Gastrocnemius medialis (tissue), 4 donors: ENCODE results near the gene FBLN1. TPM values are rescaled to one million over a fixed set of nuclear protein-coding genes. Genes with fewer than 3 reads are reported as not detected.

Experiments
- ATAC-seq, 2 donors: fragments of 150-250 bp; one replicate each; pipeline ENCODE4 v1.9.1; 2016
- DNase-seq, 2 donors: peaks; one replicate each; pipeline ENCODE4 v3.0.0-alpha.2; 2019
- H3K27ac ChIP-seq, 4 donors: fragments of 200-600 bp; sonication (generic); 1 replicate in 1 of 4; 2 replicates in 3 of 4; pipeline ENCODE4 v1.5.1; 2016 to 2018; ENCODE audit warnings: mild to moderate bottlenecking in 2 of 4, moderate library complexity in 1 of 4
- H3K27me3 ChIP-seq, 3 donors: fragments of 200-600 bp; sonication (generic) in 2 of 3; 1 replicate in 1 of 3; 2 replicates in 2 of 3; pipeline versions ENCODE4 v1.5.1 to v1.6.0; 2016 to 2019; ENCODE audit warnings: mild to moderate bottlenecking in 1 of 3, moderate library complexity in 1 of 3
- H3K36me3 ChIP-seq, 2 donors: fragments of 200-600 bp; sonication (generic) in 1 of 2; one replicate each; pipeline ENCODE4 v1.5.1; 2017 to 2018
- H3K4me1 ChIP-seq, 2 donors: fragments of 200-600 bp; sonication (generic) in 1 of 2; one replicate each; pipeline ENCODE4 v1.5.1; 2016 to 2017; ENCODE audit warnings: mild to moderate bottlenecking in 2 of 2
- H3K4me3 ChIP-seq, 4 donors: fragments of 200-600 bp; sonication (generic) in 3 of 4; 1 replicate in 1 of 4; 2 replicates in 3 of 4; pipeline ENCODE4 v1.5.1; 2016 to 2019; ENCODE audit warnings: mild to moderate bottlenecking in 2 of 4
- H3K9me3 ChIP-seq, 3 donors: fragments of 200-600 bp; sonication (generic) in 2 of 3; 1 replicate in 1 of 3; 2 replicates in 2 of 3; pipeline ENCODE4 v1.5.1; 2016 to 2019
- CTCF ChIP-seq, 5 experiments: fragments of 450-650 bp in 3 of 5; fragments of 200-600 bp in 2 of 5; sonication (generic) in 2 of 5; IDR thresholded peaks in 4 of 5; conservative IDR thresholded peaks in 1 of 5; 1 replicate in 4 of 5; 2 replicates in 1 of 5; pipeline ENCODE4 v1.5.1; 2016 to 2019; ENCODE audit warnings: antibody characterized with exemption in 5 of 5, mild to moderate bottlenecking in 3 of 5, moderate library complexity in 3 of 5
- POLR2A ChIP-seq, 2 donors: fragments of 450-650 bp; IDR thresholded peaks; one replicate each; pipeline ENCODE4 v1.6.1; 2017; ENCODE audit warnings: antibody characterized with exemption in 2 of 2, mild to moderate bottlenecking in 2 of 2, moderate library complexity in 2 of 2
- in situ Hi-C, 4 donors: fragments of 200-750 bp; cut with MboI; loops; one replicate each; pipeline versions ENCODE4 v1.15.0 to v1.8.0; 2017; ENCODE audit warnings: low sequenced_read_pairs in 4 of 4
- intact Hi-C: fragments of 100-400 bp; cut with DNase I; formaldehyde crosslinking; loops from one replicate; pipeline ENCODE4 v1.15.1; 2023; ENCODE audit warnings: low total_unique reads
- total RNA-seq, 4 donors: library from RNA; depleted of rRNA; stranded (reverse); fragments of >200 nt; gene quantifications; one replicate each; pipeline versions ENCODE4 v1.1.0 to v1.2.3, GENCODE V29; 2016

Gene FBLN1
- total RNA-seq, 4 donors from 2014 or later, result 12.5 to 37.1 (median 19.2) TPM

- no peak overlapping the region for H3K4me3 ChIP-seq
- TF ChIP-seq POLR2A (IDR thresholded peaks at IDR 0.05) (no peak), CTCF (IDR thresholded peaks at IDR 0.05 in 4 of 5, conservative IDR thresholded peaks at IDR 0.05 in 1 of 5) (no peak)
- ATAC-seq (no peak), DNase-seq (no peak)
- H3K9me3 ChIP-seq, result no peaks in the 10 kb centered on the region
- in situ Hi-C loops, result loop anchor here (5.0 to 25.0 kb wide), 4 partner anchors 66 to 342 kb away; no protein-coding TSS in a partner anchor
- peaks cover 0 to 11% (median 7%) of the 10 kb centered on the region in 3 donors for H3K27me3 ChIP-seq
- intact Hi-C loops, result no loop called here
- H3K36me3 ChIP-seq, result no peaks in the 10 kb centered on the region
- H3K4me1 ChIP-seq, result no peaks in the 10 kb centered on the region
- H3K27ac ChIP-seq, result no peak overlapping the region
Observed at GRCh38 chr22:45642986-45643385, 140.3 kb downstream of the FBLN1 start.

- DNase-seq, result no peak
- Histone ChIP-seq H3K4me1 (no peaks in the 10 kb centered on the region), H3K9me3 (no peaks in the 10 kb centered on the region), H3K4me3 (no peak overlapping the region), H3K36me3 (no peaks in the 10 kb centered on the region), H3K27me3 (peaks cover 0 to 15% (median 11%) of the 10 kb centered on the region in 3 donors), H3K27ac (no peak overlapping the region)
- intact Hi-C loops (loop anchor here (2.0 to 5.0 kb wide), 3 partner anchors 67 to 222 kb away; no protein-coding TSS in a partner anchor), in situ Hi-C loops (loop anchor here (5.0 to 25.0 kb wide), 4 partner anchors 67 to 340 kb away; no protein-coding TSS in a partner anchor)
- TF ChIP-seq POLR2A (IDR thresholded peaks at IDR 0.05) (no peak), CTCF (IDR thresholded peaks at IDR 0.05 in 4 of 5, conservative IDR thresholded peaks at IDR 0.05 in 1 of 5) (no peak)
- ATAC-seq, result no peak
Observed at GRCh38 chr22:45644714-45645113, 142.0 kb downstream of the FBLN1 start.

GRCh38 chr22:45645150-45645525 is 142.5 kb downstream of the FBLN1 start:
- ATAC-seq (no peak), DNase-seq (no peak)
- in situ Hi-C loops, result loop anchor here in 2 of 4 donors (10.0 to 25.0 kb wide), 2 partner anchors 217 to 340 kb away; no protein-coding TSS in a partner anchor
- Histone ChIP-seq H3K9me3 (no peaks in the 10 kb centered on the region), H3K4me3 (no peak overlapping the region), H3K36me3 (no peaks in the 10 kb centered on the region), H3K4me1 (no peaks in the 10 kb centered on the region), H3K27me3 (peaks cover 0 to 15% (median 11%) of the 10 kb centered on the region in 3 donors), H3K27ac (no peak overlapping the region)
- no peak for TF ChIP-seq CTCF (IDR thresholded peaks at IDR 0.05 in 4 of 5, conservative IDR thresholded peaks at IDR 0.05 in 1 of 5)
- TF ChIP-seq POLR2A (IDR thresholded peaks at IDR 0.05), result no peak
- intact Hi-C loops, result loop anchor here (2.0 to 5.0 kb wide), 3 partner anchors 68 to 222 kb away; no protein-coding TSS in a partner anchor

- in situ Hi-C loops, result loop anchor here in 2 of 4 donors (10.0 to 25.0 kb wide), 2 partner anchors 217 to 339 kb away; no protein-coding TSS in a partner anchor
- Histone ChIP-seq H3K27me3 (peaks cover 0 to 15% (median 11%) of the 10 kb centered on the region in 3 donors), H3K9me3 (no peaks in the 10 kb centered on the region), H3K27ac (no peak overlapping the region), H3K4me3 (peak overlapping the region in 1 of 4 donors; percentile 25), H3K36me3 (no peaks in the 10 kb centered on the region), H3K4me1 (no peaks in the 10 kb centered on the region)
- ATAC-seq (peak; percentile 75 to 83), DNase-seq (peak; percentile 24 to 49)
- intact Hi-C loops, result loop anchor here (2.0 to 5.0 kb wide), 3 partner anchors 68 to 221 kb away; no protein-coding TSS in a partner anchor
- TF ChIP-seq POLR2A (IDR thresholded peaks at IDR 0.05), result no peak
- TF ChIP-seq CTCF (IDR thresholded peaks at IDR 0.05 in 4 of 5, conservative IDR thresholded peaks at IDR 0.05 in 1 of 5), result peak; percentile 80 to 97 (median 94)
Observed at GRCh38 chr22:45645526-45646414, 143.1 kb downstream of the FBLN1 start.
